GM19455 (cell line): Measurements from ENCODE around the gene SGMS2.
"Not testable (repeated sequence)": the region's sequence is repeated elsewhere in the genome, so short reads cannot be mapped to it uniquely, and the experiment has no call there.

Experiments used
- ATAC-seq: cut with Tn5 transposase; IDR thresholded peaks from one replicate; pipeline ENCODE4 v1.9.1; 2021; ENCODE audit not compliant: unreplicated experiment

The SGMS2 gene

DNA sequence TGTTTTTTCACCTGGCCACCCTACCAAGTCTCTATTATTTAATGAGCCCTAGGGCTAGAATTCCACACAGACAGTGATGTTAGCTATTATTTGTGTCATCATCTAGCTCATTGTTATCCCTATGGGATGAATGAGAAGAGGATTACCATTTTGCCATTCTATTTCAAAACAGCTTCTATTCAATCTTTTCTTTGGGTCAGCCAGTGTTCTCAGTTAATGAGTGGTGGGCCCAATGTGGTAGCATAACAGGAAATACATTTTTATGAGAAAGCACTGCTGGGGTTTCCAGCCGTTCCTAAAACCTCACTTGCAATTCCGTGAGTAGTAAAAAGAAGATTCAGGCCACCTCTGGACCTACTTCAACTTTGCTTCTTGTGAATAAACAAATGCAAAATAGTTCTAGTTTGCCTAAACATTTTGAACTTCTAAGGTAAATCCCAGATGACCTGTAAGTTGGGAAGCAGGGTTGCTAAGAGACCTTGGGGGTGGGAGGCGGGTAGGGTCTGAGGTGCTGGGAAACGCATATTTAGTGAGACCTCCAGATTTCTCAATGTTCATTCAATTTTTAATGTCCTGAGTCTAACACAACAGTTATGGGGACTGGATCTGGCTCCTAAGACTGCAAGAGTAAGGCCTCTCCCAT lies 81.8 kb downstream of the SGMS2 start:
- ATAC-seq: no peak

- no peak for ATAC-seq
Observed at GRCh38 chr4:107908377-107908776, 83.6 kb downstream of the SGMS2 start.

- ATAC-seq: peak; percentile 84
Observed at GRCh38 chr4:107913283-107913899, 88.7 kb downstream of the SGMS2 start.

GRCh38 chr4:107915220-107915619 lies 90.5 kb downstream of the SGMS2 start:
- ATAC-seq: no peak

GRCh38 chr4:107916623-107917022 lies 91.9 kb downstream of the SGMS2 start:
- no peak for ATAC-seq

- ATAC-seq: no peak
Observed at GRCh38 chr4:107917500-107917899, 92.8 kb downstream of the SGMS2 start.

DNA sequence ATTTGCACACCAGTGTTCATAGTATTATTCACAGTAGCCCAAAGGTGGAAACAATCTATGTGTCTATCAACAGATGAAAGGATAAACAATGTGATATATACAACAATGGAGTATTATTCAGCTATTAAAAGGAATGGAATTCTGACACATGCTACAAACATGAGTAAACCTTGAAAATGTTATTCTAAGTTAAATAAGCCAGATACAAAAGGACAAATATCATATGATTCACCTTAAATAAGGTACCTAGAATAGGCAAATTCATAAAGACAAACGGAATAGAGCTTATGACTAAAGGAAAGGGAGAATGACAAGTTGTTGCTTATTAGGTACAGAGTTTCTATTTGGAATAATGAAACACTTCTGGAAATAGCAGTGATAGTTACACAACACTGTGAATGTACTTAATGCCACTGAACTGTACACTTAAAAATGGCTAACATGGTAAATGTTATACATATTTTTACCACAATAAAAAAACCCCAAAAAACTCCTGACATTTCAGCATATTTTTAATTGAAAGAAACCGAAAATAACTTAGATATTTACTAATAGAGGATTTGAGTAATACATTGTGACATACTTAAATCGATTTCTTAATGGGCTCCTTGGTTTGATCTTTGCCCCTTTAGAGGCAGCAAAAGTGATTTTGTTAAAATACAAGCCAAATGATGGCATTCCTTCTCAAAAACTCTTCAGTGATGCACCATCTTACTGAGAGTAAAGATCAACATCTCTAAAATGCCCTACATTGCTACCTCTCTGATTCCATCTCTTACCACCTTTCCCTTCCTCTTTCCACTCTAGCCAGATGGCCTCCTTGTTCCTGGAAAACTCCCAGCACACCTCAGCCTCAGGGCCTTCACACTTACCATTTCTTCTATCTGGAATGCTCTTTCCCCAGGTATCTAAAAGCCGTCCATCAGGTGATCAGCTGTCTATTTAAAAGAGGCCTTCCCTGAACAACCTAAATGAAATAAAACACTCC lies 98.0 kb downstream of the SGMS2 start:
- ATAC-seq: no peak

DNA sequence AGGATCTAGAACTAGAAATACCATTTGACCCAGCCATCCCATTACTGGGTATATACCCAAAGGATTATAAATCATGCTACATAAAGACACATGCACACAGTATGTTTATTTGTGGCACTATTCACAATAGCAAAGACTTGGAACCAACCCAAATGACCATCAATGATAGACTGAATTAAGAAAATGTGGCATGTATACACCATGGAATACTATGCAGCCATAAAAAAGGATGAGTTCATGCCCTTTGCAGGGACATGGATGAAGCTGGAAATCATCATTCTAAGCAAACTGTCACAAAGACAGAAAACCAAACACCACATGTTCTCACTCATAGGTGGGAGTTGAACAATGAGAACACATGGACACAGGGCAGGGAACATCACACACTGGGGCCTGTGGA lies 101.0 kb downstream of the SGMS2 start:
- ATAC-seq: not testable (repeated sequence)

DNA sequence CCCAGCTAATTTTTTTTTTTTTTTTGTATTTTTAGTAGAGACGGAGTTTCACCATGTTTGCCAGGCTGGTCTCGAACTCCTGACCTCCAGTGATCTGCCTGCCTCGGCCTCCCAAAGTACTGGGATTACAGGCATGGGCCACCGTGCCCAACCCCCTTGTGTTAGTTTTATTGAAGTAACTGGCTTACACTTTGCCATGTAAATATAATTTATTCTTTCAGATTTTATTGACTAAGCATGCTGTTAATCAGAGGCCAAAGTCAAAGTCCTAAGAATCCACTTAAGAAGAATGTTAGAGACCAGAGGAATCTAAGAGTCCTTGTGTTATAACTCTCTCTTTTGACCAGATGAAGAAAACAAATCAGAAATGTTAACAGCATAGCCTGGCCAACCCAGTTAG lies 102.1 kb downstream of the SGMS2 start:
- ATAC-seq: not testable (repeated sequence)

GRCh38 chr4:107930821-107931774 lies 106.4 kb downstream of the SGMS2 start, which contains the start of gene CYP2U1:
Gene CYP2U1, plus strand, starts transcription at chr4:107931549. Its CDS starts 95 bp downstream, at chr4:107931644.
- peak; percentile 94 for ATAC-seq

- ATAC-seq: peak; percentile 39
Observed at GRCh38 chr4:107931775-107932321, 107.1 kb downstream of the SGMS2 start.

DNA sequence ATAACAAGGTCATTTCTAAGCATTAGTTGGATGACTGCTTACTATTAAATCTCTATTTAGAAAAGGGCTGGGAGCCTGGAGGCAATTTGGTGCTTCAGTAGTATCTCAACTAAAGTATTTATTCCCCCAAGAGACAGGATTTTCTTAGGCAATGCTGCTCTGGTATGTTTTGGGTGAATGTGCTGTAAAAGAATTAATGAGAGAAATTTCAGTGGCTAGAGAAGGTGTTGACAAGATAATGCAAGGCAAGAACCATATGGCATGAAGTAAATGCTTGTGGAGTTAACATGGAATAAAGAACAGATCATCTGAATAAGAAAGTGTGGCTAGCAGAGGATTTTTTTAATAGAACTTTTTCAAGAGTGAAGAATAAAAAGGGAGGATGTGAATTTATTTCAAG lies 110.5 kb downstream of the SGMS2 start:
- no peak for ATAC-seq

- no peak for ATAC-seq
Observed at GRCh38 chr4:107937040-107937439, 112.3 kb downstream of the SGMS2 start.

DNA sequence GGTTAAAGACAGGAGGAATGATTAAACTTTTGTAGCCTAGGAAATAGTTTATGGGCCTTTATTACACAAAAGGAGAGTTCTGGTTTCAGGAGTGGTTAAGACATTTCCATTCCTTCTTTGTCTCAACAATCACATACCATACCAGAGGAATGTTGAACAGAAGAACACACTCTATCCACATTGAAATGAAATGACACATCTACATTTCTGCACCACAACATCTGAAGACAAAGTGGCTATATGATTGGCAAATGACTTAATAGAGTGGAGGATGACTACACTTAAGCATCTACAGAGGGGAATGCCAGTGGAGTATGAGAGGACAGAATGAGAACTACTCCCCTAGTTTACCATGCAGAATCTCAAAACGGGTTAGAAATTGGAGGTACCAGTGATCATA lies 114.6 kb downstream of the SGMS2 start:
- no peak for ATAC-seq

DNA sequence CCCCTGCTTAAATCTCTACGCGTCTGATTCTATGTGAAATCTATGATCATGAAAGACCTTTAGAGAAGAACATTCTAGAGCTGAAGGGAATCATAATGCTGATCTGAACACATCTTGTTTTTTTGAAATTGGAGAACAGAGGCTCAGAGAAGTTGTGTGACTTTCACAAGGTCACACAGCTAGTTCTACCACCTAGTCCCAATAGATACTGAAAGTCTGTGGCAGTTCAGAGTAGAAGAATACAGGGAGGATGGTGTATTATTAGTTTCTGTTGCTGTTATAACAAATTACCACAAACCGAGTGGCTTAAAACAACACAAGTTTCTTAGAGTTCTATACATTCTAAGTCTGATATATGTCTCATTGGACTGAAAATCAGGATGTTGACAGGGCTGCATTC lies 121.1 kb downstream of the SGMS2 start:
- ATAC-seq: no peak

GRCh38 chr4:107950746-107951540 lies 126.2 kb downstream of the SGMS2 start:
- no peak for ATAC-seq

DNA sequence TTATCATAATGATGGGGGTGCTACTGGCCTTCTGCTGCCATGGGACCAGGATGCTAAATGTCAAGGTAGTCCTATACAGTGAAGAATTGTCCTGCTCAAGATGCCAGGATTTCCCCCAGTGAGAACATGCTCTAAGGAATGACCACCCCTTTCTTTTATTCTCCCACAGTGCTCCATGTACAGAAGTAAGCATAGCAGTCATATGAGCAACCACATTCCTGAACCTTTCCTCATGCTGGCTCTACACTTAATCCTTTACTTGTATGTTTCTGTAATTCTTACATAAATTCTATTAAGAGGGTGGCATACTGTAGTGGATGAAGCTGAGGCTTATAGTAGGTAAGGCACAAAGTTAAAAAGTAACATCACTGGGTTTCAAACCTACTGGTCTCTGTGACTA lies 126.8 kb downstream of the SGMS2 start:
- no peak for ATAC-seq

GRCh38 chr4:107956011-107956410 lies 131.3 kb downstream of the SGMS2 start:
- ATAC-seq: no peak
